ENCODE data around the gene EDAR. TPM values are rescaled to one million over a fixed set of nuclear protein-coding genes. Genes with fewer than 3 reads are reported as not detected.

EDAR gene
- total and polyA plus RNA-seq, 2 of the 8 experiments (the other 6 are each of a cell fraction or from before 2014, with no cell fraction given): not detected

- no peak overlapping the region for H2BK20ac ChIP-seq (ENCODE audit: low read length)
- H3K18ac ChIP-seq (ENCODE audit: extremely low read depth, low read length): no peak overlapping the region
- 91% methylated on average over 4 of the region's 4 CpGs; no CpG with 5 or more reads in 1 of the 2 experiments for WGBS, 2 experiments (ENCODE audit: extremely low coverage in 1 of 2, insufficient coverage in 1 of 2, insufficient read length in 1 of 2, insufficient replicate concordance in 2 of 2, low coverage in 1 of 2, low lambda C conversion rate in 2 of 2, missing lambda C conversion rate in 1 of 2)
- H3K23me2 ChIP-seq (ENCODE audit: low read depth, low read length): no peaks in the 10 kb centered on the region
- H3K4me3 ChIP-seq (ENCODE audit: extremely low read depth in 1 of 4, insufficient read depth in 2 of 4, low read depth in 3 of 4, low read length in 4 of 4): no peak overlapping the region
- no peak overlapping the region for H3K4ac ChIP-seq (replicated peaks; ENCODE audit: insufficient read length, low read depth, low read length)
- H3K36me3 ChIP-seq (ENCODE audit: control insufficient read depth in 2 of 4, insufficient read depth in 4 of 4, low read length in 3 of 4): no peaks in the 10 kb centered on the region; a peak in 1 of 8 replicates
- TF ChIP-seq CREB1 (IDR thresholded peaks at IDR 0.05) (no peak), POU5F1 (IDR thresholded peaks at IDR 0.05; ENCODE audit: low read depth, low read length) (no peak), RBBP5 (IDR thresholded peaks at IDR 0.05; ENCODE audit: borderline replicate concordance, low read depth, low read length) (no peak), CBX8 (IDR thresholded peaks at IDR 0.05; ENCODE audit: borderline replicate concordance, low read depth, low read length) (no peak), MAFK (IDR thresholded peaks at IDR 0.05; ENCODE audit: low read depth, low read length) (no peak), TCF12 (IDR thresholded peaks at IDR 0.05; ENCODE audit: low read depth, low read length) (no peak)
- H3K79me1 ChIP-seq (ENCODE audit: low read depth, low read length): no peaks in the 10 kb centered on the region
- H3K14ac ChIP-seq (ENCODE audit: insufficient read length): no peak overlapping the region
- H3K79me2 ChIP-seq (ENCODE audit: control insufficient read depth in 1 of 2, insufficient read depth in 2 of 2, low read length in 2 of 2): no peaks in the 10 kb centered on the region
- no peak overlapping the region for H4K8ac ChIP-seq (ENCODE audit: extremely low read depth, insufficient read depth, low read length)
- no peak for FAIRE-seq
- H2AK5ac ChIP-seq (ENCODE audit: low read depth, low read length): no peak overlapping the region
- no peak overlapping the region for H2BK12ac ChIP-seq (ENCODE audit: low read depth, low read length)
- H4K20me1 ChIP-seq (replicated peaks in 1 of 2; ENCODE audit: control insufficient read depth in 1 of 2, insufficient read depth in 2 of 2, low read length in 2 of 2): no peaks in the 10 kb centered on the region
- H3K4me1 ChIP-seq (replicated peaks in 1 of 4; ENCODE audit: control insufficient read depth in 3 of 4, insufficient read depth in 4 of 4, low read length in 3 of 4): peaks cover 0 to under 1% (median 0%) of the 10 kb centered on the region in 4 experiments; a peak in 2 of 7 replicates
- H3K9ac ChIP-seq (replicated peaks in 1 of 4; ENCODE audit: extremely low read depth in 1 of 4, low read depth in 3 of 4, low read length in 3 of 4): no peak overlapping the region
- no peak overlapping the region for H3K4me2 ChIP-seq (ENCODE audit: insufficient read depth in 1 of 2, low read depth in 2 of 2, low read length in 2 of 2)
- H3K27me3 ChIP-seq (replicated peaks in 1 of 4; ENCODE audit: control insufficient read depth in 3 of 4, extremely low read depth in 1 of 4, insufficient read depth in 3 of 4, low read length in 3 of 4): no peaks in the 10 kb centered on the region
- no peak overlapping the region for H3K27ac ChIP-seq (ENCODE audit: low read depth, low read length)
- no peak overlapping the region for H3K56ac ChIP-seq (replicated peaks; ENCODE audit: insufficient read length, low read depth, low read length)
- no peak overlapping the region for H2BK15ac ChIP-seq (ENCODE audit: low read length)
- H3K9me3 ChIP-seq (ENCODE audit: insufficient read depth in 2 of 2, low read depth in 1 of 2, low read length in 1 of 2): no peaks in the 10 kb centered on the region
- peak overlapping the region; percentile 22; the same call in 1 of the 2 replicates for H2AFZ ChIP-seq (ENCODE audit: low read length)
- no peak for DNase-seq (ENCODE audit: low read depth in 1 of 2, low spot score in 2 of 2)
- H3K23ac ChIP-seq (ENCODE audit: insufficient read length): no peak overlapping the region
- no peak overlapping the region for H2BK5ac ChIP-seq (ENCODE audit: low read depth, low read length)
- CTCF ChIA-PET (ENCODE audit: partially characterized antibody): interaction anchor here (1.6 to 2.0 kb wide), 2 partner anchors 11 to 19 kb away, joined by 4 to 7 read pairs; no protein-coding TSS in a partner anchor
- H2BK120ac ChIP-seq (replicated peaks; ENCODE audit: low read depth, low read length): no peak overlapping the region
- H4K5ac ChIP-seq (ENCODE audit: insufficient read length, low read depth, low read length): no peak overlapping the region
- POLR2A ChIA-PET (ENCODE audit: partially characterized antibody): no interaction called here
- H4K91ac ChIP-seq (replicated peaks; ENCODE audit: insufficient read length, low read length): no peak overlapping the region
These were observed 18.0 kb upstream of the EDAR start for GRCh38 chr2:109006971-109007370.

Measured in H1 (cell line).